ENCODE data around the gene SPIN1.
A peak's percentile ranks its signal among the peaks of the same experiment; 100 is the strongest.

SPIN1 gene

GRCh38 chr9:88391236-88391635 is 3.0 kb downstream of the SPIN1 start:
- Histone ChIP-seq H3K4me3 (ENCODE audit: low read depth, low read length) (no peak overlapping the region), H3K27me3 (ENCODE audit: insufficient read depth, low read depth, severe bottlenecking) (no peaks in the 10 kb centered on the region), H3K9me3 (ENCODE audit: severe bottlenecking) (no peaks in the 10 kb centered on the region), H3K36me3 (peaks cover 18% of the 10 kb centered on the region), H3K27ac (no peak overlapping the region)
- TF ChIP-seq CTCF (IDR thresholded peaks at IDR 0.05; ENCODE audit: low read depth, low read length): no peak
- no peak for DNase-seq

DNA sequence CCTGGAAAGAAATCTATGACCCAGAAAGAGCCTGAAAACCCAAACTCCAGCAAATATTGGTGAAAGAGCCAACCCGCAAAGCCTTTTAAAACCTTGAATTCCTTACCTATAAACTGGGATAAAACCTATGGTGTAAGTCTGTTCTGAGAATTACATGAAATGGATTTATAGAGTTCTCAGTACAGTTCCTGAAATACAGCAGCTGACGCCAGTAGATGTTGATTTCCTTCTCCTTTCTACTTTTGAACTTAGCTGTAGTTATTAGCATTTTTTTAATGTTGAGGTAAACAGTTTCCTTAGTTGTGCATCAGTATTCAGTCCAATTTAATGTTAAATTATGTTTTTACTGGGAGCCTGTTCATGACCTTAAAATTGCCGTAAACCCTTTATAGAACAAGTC is 3.7 kb downstream of the SPIN1 start:
- no peak overlapping the region for H3K4me3 ChIP-seq (ENCODE audit: low read depth, low read length)
- no peaks in the 10 kb centered on the region for H3K27me3 ChIP-seq (ENCODE audit: insufficient read depth, low read depth, severe bottlenecking)
- H3K9me3 ChIP-seq (ENCODE audit: severe bottlenecking): no peaks in the 10 kb centered on the region
- peaks cover 18% of the 10 kb centered on the region for H3K36me3 ChIP-seq
- H3K27ac ChIP-seq: no peak overlapping the region
- no peak for DNase-seq
- no peak for TF ChIP-seq CTCF (IDR thresholded peaks at IDR 0.05; ENCODE audit: low read depth, low read length)

DNA sequence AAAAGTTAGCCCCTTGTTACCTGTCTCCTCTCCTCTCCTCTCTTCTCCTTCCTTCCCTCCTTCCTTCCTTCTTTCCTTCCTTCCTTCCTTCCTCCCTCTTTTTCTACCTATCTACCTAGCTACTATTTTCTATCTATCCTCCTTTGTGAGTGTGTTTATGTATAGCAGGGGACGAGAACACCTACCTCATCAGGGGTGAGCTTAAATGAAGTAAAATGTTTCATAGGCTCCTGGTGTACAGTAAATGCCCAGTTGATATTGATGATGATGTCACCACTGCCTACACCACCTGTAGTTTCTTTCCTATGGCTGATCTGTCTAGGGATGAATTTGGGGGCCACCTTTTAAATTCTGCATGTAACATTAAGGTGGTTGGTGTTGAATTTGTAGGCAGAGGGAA is 4.3 kb downstream of the SPIN1 start:
- no peak overlapping the region for H3K27ac ChIP-seq
- peaks cover 18% of the 10 kb centered on the region for H3K36me3 ChIP-seq
- TF ChIP-seq CTCF (IDR thresholded peaks at IDR 0.05; ENCODE audit: low read depth, low read length): no peak
- no peak for DNase-seq
- H3K4me3 ChIP-seq (ENCODE audit: low read depth, low read length): no peak overlapping the region
- no peaks in the 10 kb centered on the region for H3K27me3 ChIP-seq (ENCODE audit: insufficient read depth, low read depth, severe bottlenecking)
- H3K9me3 ChIP-seq (ENCODE audit: severe bottlenecking): no peaks in the 10 kb centered on the region

DNA sequence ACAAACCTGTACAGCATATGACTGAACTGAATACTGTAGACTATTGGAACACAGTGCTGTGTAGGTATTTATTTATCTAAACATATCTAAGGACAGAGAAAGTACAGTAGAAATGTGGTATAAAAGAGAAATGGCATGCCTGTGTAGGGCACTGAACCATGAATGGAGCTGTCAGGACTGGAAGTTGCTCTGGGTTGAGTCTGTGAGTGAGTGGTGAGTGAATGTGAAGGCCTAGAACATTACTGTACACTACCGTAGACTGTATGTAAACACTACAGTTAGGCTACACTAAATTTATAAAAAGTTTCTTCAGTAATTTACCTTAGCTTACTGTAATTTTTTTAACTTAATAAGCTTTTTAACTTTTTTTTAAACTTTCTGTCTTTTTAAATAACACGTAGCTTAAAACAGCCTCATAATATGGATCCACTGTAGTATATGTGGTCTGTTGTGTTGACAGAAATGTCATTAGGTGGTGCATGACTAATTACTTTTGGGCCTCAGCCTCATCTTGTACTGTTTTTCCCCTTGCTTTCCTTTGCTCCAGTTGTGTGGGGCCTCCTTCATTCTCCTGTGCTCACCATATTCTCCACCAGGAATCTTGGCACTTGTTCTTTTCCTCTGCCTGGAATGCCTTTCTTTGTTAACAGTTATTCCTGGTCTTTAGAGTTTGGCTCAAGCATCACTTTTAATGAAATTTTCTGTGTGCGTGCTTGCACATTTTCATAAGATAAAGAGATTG is 8.8 kb downstream of the SPIN1 start:
- Histone ChIP-seq H3K27me3 (ENCODE audit: insufficient read depth, low read depth, severe bottlenecking) (no peaks in the 10 kb centered on the region), H3K27ac (no peak overlapping the region), H3K4me3 (ENCODE audit: low read depth, low read length) (no peak overlapping the region), H3K36me3 (peaks cover 14% of the 10 kb centered on the region), H3K9me3 (ENCODE audit: severe bottlenecking) (no peaks in the 10 kb centered on the region)
- no peak for TF ChIP-seq CTCF (IDR thresholded peaks at IDR 0.05; ENCODE audit: low read depth, low read length)
- DNase-seq: no peak

GRCh38 chr9:88398016-88398415 is 9.8 kb downstream of the SPIN1 start:
- H3K27me3 ChIP-seq (ENCODE audit: insufficient read depth, low read depth, severe bottlenecking): no peaks in the 10 kb centered on the region
- no peak overlapping the region for H3K27ac ChIP-seq
- DNase-seq: no peak
- no peak for TF ChIP-seq CTCF (IDR thresholded peaks at IDR 0.05; ENCODE audit: low read depth, low read length)
- H3K4me3 ChIP-seq (ENCODE audit: low read depth, low read length): no peak overlapping the region
- H3K9me3 ChIP-seq (ENCODE audit: severe bottlenecking): no peaks in the 10 kb centered on the region
- H3K36me3 ChIP-seq: peaks cover 12% of the 10 kb centered on the region

GRCh38 chr9:88399966-88400365 is 11.7 kb downstream of the SPIN1 start:
- no peak for TF ChIP-seq CTCF (IDR thresholded peaks at IDR 0.05; ENCODE audit: low read depth, low read length)
- H3K36me3 ChIP-seq: peaks cover 9% of the 10 kb centered on the region
- H3K9me3 ChIP-seq (ENCODE audit: severe bottlenecking): no peaks in the 10 kb centered on the region
- peak; percentile 42 for DNase-seq
- H3K4me3 ChIP-seq (ENCODE audit: low read depth, low read length): 0 out of 2 replicates have a peak overlapping the region, but pooled peaks have one; percentile 10
- no peaks in the 10 kb centered on the region for H3K27me3 ChIP-seq (ENCODE audit: insufficient read depth, low read depth, severe bottlenecking)
- H3K27ac ChIP-seq: peak overlapping the region; percentile 59
